ENCODE measurements around the gene RHOF. TPM values are rescaled to one million over a fixed set of nuclear protein-coding genes. Genes with fewer than 3 reads are reported as not detected.

Gene RHOF
- total RNA-seq, 1 experiment from 2014 or later: 71.8 TPM

DNA sequence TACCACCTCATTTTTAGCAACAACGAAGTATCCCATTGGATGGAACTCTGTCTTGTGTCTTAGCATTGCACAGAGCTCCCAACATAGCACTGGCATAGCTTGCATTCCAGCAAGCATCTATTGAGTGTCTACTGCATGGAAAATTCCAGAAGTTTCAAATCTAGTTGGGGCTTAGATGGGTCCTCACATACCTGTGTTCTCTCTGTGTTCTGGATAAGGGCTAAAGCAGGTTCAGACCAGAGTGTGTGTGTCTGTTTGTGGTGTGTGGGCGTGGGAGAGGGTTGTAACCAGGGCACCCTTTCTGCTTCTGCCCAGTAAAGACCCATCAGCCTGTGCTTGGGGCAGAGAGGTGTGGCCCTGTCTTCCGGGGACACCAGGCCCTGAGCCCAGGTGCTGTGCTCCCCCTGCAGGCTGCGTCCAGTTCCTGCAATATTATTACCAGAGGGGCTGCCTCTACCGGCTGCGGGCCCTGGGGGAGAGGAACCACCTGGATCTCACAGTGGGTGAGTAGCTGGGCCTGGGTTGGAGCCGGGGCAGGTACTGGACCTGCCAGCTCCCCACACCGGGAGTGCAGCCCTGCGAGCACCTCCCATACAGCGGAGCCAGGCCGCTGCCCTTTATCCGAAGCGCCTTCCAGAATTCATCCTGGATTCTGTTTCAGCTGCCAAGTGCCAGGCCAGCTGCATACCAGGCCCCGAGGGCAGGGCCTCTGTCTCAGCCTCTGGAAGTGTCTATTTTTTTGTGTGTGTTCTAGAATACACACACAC, 20.3 kb downstream of the RHOF start:
- BruUV-seq (replicated peaks): no TSS peak
- Histone ChIP-seq H3K27me3 (ENCODE audit: control insufficient read depth, insufficient read depth, low read length) (no peaks in the 10 kb centered on the region), H3K36me3 (ENCODE audit: control insufficient read depth, insufficient read depth, low read length) (no peaks in the 10 kb centered on the region), H3K4me3 (ENCODE audit: low read depth in 2 of 2, low read length in 2 of 2) (no peak overlapping the region), H3K27ac (ENCODE audit: low read length) (peak overlapping the region; percentile 5; the same call in 1 of the 2 replicates), H3K9me3 (ENCODE audit: control insufficient read depth, insufficient read depth, low read depth, low read length) (no peaks in the 10 kb centered on the region), H3K4me1 (ENCODE audit: control insufficient read depth, insufficient read depth, low read length) (peaks cover 25% of the 10 kb centered on the region)
- ATAC-seq (peak; percentile 79), DNase-seq (ENCODE audit: low read depth, low spot score) (peak; percentile 47)
- intact Hi-C loops (cut with micrococcal nuclease; ENCODE audit: unreplicated experiment) (loop anchor here (1.0 kb wide), 1 partner anchor 77 kb away; no protein-coding TSS in a partner anchor), in situ Hi-C loops (cut with HindIII; ENCODE audit: low pct_unique_long_range_greater_than_20kb, low sequenced_read_pairs) (no loop called here)
- POLR2A ChIA-PET: no interaction called here
- no peak for TF ChIP-seq TCF7L2 (IDR thresholded peaks at IDR 0.05; ENCODE audit: low read depth, low read length)
- TF ChIP-seq, protein P1, sequence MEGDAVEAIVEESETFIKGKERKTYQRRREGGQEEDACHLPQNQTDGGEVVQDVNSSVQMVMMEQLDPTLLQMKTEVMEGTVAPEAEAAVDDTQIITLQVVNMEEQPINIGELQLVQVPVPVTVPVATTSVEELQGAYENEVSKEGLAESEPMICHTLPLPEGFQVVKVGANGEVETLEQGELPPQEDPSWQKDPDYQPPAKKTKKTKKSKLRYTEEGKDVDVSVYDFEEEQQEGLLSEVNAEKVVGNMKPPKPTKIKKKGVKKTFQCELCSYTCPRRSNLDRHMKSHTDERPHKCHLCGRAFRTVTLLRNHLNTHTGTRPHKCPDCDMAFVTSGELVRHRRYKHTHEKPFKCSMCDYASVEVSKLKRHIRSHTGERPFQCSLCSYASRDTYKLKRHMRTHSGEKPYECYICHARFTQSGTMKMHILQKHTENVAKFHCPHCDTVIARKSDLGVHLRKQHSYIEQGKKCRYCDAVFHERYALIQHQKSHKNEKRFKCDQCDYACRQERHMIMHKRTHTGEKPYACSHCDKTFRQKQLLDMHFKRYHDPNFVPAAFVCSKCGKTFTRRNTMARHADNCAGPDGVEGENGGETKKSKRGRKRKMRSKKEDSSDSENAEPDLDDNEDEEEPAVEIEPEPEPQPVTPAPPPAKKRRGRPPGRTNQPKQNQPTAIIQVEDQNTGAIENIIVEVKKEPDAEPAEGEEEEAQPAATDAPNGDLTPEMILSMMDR (IDR thresholded peaks at IDR 0.05): peak; percentile 96
- TF ChIP-seq SIN3A (IDR thresholded peaks at IDR 0.05; ENCODE audit: borderline replicate concordance, insufficient read depth, low read depth, low read length): no peak
- CTCF ChIA-PET: interaction anchor here (0.6 to 1.2 kb wide), 3 partner anchors 57 to 314 kb away, joined by 3 to 4 read pairs (median 4); no protein-coding TSS in a partner anchor

DNA sequence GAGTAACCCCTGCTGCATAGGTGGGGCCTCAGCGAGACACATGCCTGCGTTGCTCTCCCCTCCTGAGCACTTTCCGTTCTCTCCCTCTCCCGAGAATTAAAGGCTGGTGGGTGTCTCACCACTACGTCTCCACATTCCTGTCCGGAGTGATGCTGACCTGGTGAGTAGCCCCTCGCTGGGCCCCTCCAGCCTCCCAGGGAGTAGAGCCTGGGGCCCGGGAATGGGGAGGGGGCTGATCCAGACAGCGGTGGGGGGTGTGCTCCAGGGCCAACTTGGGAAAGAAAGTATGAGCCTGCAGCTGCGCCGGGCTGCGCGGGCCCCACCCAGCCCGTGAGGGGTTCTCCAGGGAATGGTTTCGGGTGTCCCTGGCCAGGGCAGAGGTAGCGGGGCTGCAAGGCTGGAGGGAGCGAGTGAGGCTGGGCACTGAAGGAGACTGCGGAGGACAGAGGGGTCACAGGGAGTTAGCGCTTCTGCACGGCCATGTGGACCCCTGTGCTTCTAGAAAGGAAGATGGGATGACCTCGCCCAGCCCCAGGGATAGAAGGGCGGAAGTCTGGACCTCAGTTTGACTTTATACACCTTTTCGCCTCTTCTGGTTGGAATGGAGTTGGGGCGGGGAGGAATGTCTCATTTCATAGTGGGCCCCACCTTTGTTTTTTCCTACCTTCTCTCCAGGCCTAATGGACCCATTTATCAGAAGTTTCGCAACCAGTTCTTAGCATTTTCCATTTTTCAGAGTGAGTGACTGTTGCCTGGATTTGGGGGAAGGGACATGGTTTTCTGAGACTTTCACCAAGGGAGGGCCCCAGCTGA, 22.5 kb downstream of the RHOF start:
- Histone ChIP-seq H3K27me3 (ENCODE audit: control insufficient read depth, insufficient read depth, low read length) (no peaks in the 10 kb centered on the region), H3K4me1 (ENCODE audit: control insufficient read depth, insufficient read depth, low read length) (peaks cover 20% of the 10 kb centered on the region), H3K4me3 (ENCODE audit: low read depth in 2 of 2, low read length in 2 of 2) (no peak overlapping the region), H3K27ac (ENCODE audit: low read length) (no peak overlapping the region), H3K9me3 (ENCODE audit: control insufficient read depth, insufficient read depth, low read depth, low read length) (no peaks in the 10 kb centered on the region), H3K36me3 (ENCODE audit: control insufficient read depth, insufficient read depth, low read length) (no peaks in the 10 kb centered on the region)
- TF ChIP-seq POLR2AphosphoS5 (IDR thresholded peaks at IDR 0.05; ENCODE audit: low read depth, low read length) (no peak), SIN3A (IDR thresholded peaks at IDR 0.05; ENCODE audit: borderline replicate concordance, insufficient read depth, low read depth, low read length) (no peak), TCF7L2 (IDR thresholded peaks at IDR 0.05; ENCODE audit: low read depth, low read length) (no peak)
- TF ChIP-seq, protein P2, sequence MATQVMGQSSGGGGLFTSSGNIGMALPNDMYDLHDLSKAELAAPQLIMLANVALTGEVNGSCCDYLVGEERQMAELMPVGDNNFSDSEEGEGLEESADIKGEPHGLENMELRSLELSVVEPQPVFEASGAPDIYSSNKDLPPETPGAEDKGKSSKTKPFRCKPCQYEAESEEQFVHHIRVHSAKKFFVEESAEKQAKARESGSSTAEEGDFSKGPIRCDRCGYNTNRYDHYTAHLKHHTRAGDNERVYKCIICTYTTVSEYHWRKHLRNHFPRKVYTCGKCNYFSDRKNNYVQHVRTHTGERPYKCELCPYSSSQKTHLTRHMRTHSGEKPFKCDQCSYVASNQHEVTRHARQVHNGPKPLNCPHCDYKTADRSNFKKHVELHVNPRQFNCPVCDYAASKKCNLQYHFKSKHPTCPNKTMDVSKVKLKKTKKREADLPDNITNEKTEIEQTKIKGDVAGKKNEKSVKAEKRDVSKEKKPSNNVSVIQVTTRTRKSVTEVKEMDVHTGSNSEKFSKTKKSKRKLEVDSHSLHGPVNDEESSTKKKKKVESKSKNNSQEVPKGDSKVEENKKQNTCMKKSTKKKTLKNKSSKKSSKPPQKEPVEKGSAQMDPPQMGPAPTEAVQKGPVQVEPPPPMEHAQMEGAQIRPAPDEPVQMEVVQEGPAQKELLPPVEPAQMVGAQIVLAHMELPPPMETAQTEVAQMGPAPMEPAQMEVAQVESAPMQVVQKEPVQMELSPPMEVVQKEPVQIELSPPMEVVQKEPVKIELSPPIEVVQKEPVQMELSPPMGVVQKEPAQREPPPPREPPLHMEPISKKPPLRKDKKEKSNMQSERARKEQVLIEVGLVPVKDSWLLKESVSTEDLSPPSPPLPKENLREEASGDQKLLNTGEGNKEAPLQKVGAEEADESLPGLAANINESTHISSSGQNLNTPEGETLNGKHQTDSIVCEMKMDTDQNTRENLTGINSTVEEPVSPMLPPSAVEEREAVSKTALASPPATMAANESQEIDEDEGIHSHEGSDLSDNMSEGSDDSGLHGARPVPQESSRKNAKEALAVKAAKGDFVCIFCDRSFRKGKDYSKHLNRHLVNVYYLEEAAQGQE (IDR thresholded peaks at IDR 0.05; ENCODE audit: insufficient read depth in 1 of 2, low read depth in 2 of 2, low read length in 1 of 2): no peak
- TF ChIP-seq, protein P1 (IDR thresholded peaks at IDR 0.05): no peak
- BruUV-seq (replicated peaks): no TSS peak
- no peak for DNase-seq (ENCODE audit: low read depth, low spot score)
- CTCF ChIA-PET: no interaction called here
- POLR2A ChIA-PET: no interaction called here
- intact Hi-C loops (cut with micrococcal nuclease; ENCODE audit: unreplicated experiment) (no loop called here), in situ Hi-C loops (cut with HindIII; ENCODE audit: low pct_unique_long_range_greater_than_20kb, low sequenced_read_pairs) (no loop called here)
- no peak for ATAC-seq
